MM.1S (cell line): ENCODE measurements around the gene CTNNAL1.

ENCODE experiments used
- DNase-seq: peaks from one replicate; pipeline ENCODE4 v3.0.0-alpha.2; 2015
- H2AFZ ChIP-seq: fragments of 300-600 bp; sonication (generic); 2 replicates; pipeline ENCODE4 v1.6.0; 2016; ENCODE audit warnings: antibody characterized with exemption, low read length
- H3F3A ChIP-seq: fragments of 300-600 bp; sonication (generic); 2 replicates; pipeline ENCODE4 v1.6.1; 2016; ENCODE audit warnings: mild to moderate bottlenecking, antibody characterized with exemption, low read length, moderate library complexity, mixed read lengths; ENCODE audit not compliant: insufficient read depth
- H3K27ac ChIP-seq: fragments of 300-600 bp; sonication (generic); 2 replicates; pipeline ENCODE4 v1.5.1; 2016; ENCODE audit warnings: mild to moderate bottlenecking, low read length
- H3K27me3 ChIP-seq: fragments of 300-600 bp; sonication (generic); replicated peaks from 2 replicates; pipeline ENCODE4 v1.6.0; 2016; ENCODE audit warnings: low read length; ENCODE audit not compliant: insufficient read depth
- H3K36me3 ChIP-seq: fragments of 300-600 bp; sonication (generic); replicated peaks from 2 replicates; pipeline ENCODE4 v1.6.1; 2016; ENCODE audit warnings: mild to moderate bottlenecking, low read length, mixed read lengths; ENCODE audit not compliant: insufficient read depth
- H3K4me1 ChIP-seq: fragments of 300-600 bp; sonication (generic); 2 replicates; pipeline ENCODE4 v1.6.1; 2016; ENCODE audit warnings: low read length, mixed read lengths
- H3K4me2 ChIP-seq: fragments of 300-600 bp; sonication (generic); 2 replicates; pipeline ENCODE4 v1.6.0; 2016; ENCODE audit warnings: low read depth, low read length
- H3K4me3 ChIP-seq: fragments of 300-600 bp; sonication (generic); 2 replicates; pipeline ENCODE4 v1.5.1; 2016; ENCODE audit warnings: low read length, mixed read lengths
- H3K79me2 ChIP-seq: fragments of 300-600 bp; sonication (generic); 2 replicates; pipeline ENCODE4 v1.6.1; 2016; ENCODE audit warnings: mixed run types, low read length, mixed read lengths
- H3K9ac ChIP-seq: fragments of 300-600 bp; sonication (generic); 2 replicates; pipeline ENCODE4 v1.6.1; 2016; ENCODE audit warnings: low read length, mixed read lengths
- H3K9me2 ChIP-seq: fragments of 300-600 bp; sonication (generic); replicated peaks from 2 replicates; pipeline ENCODE4 v1.6.1; 2016; ENCODE audit warnings: mild to moderate bottlenecking, low read length, mixed read lengths; ENCODE audit not compliant: insufficient read depth
- H3K9me3 ChIP-seq: fragments of 300-600 bp; sonication (generic); replicated peaks from 2 replicates; pipeline ENCODE4 v1.6.1; 2016; ENCODE audit warnings: mild to moderate bottlenecking, low read length, mixed read lengths; ENCODE audit not compliant: insufficient read depth
- H4K20me1 ChIP-seq: fragments of 300-600 bp; sonication (generic); 2 replicates; pipeline ENCODE4 v1.6.1; 2016; ENCODE audit warnings: mild to moderate bottlenecking, low read length, moderate library complexity, mixed read lengths; ENCODE audit not compliant: insufficient read depth
- CTCF ChIP-seq: fragments of 300-600 bp; sonication (generic); IDR thresholded peaks from 2 replicates; pipeline ENCODE4 v1.5.1; 2016; ENCODE audit warnings: antibody characterized with exemption, low read length, mixed read lengths
- EZH2 ChIP-seq: fragments of 300-600 bp; sonication (generic); optimal IDR thresholded peaks from 2 replicates; pipeline ENCODE3; 2017; ENCODE audit warnings: low read depth, mild to moderate bottlenecking, antibody characterized with exemption, low read length, mixed read lengths
- EZH2phosphoT487 ChIP-seq: fragments of 300-600 bp; sonication (generic); IDR thresholded peaks from 2 replicates; pipeline ENCODE4 v1.6.1; 2018; ENCODE audit warnings: antibody characterized with exemption, low read length

The CTNNAL1 gene

GRCh38 chr9:109043578-109043977 lies 30.3 kb upstream of the CTNNAL1 start:
- no peak overlapping the region for H3K4me2 ChIP-seq
- no peaks in the 10 kb centered on the region for H3K79me2 ChIP-seq
- no peak overlapping the region for H3K9ac ChIP-seq
- TF ChIP-seq CTCF, result no peak
- H3K27me3 ChIP-seq, result no peaks in the 10 kb centered on the region
- H4K20me1 ChIP-seq, result no peaks in the 10 kb centered on the region
- H3K4me3 ChIP-seq, result no peak overlapping the region
- no peaks in the 10 kb centered on the region for H3K9me2 ChIP-seq
- H3K9me3 ChIP-seq, result no peaks in the 10 kb centered on the region
- no peak for DNase-seq
- no peaks in the 10 kb centered on the region for H3K36me3 ChIP-seq
- no peak overlapping the region for H3K27ac ChIP-seq
- no peak overlapping the region for H2AFZ ChIP-seq
- no peaks in the 10 kb centered on the region for H3F3A ChIP-seq
- no peaks in the 10 kb centered on the region for H3K4me1 ChIP-seq

- no peak overlapping the region for H3K9ac ChIP-seq
- no peaks in the 10 kb centered on the region for H3K9me3 ChIP-seq
- TF ChIP-seq EZH2phosphoT487 (no peak), EZH2 (no peak), CTCF (no peak)
- H3K79me2 ChIP-seq, result no peaks in the 10 kb centered on the region
- H3K27ac ChIP-seq, result no peak overlapping the region
- no peaks in the 10 kb centered on the region for H3F3A ChIP-seq
- H3K4me3 ChIP-seq, result no peak overlapping the region
- H3K4me2 ChIP-seq, result no peak overlapping the region
- no peaks in the 10 kb centered on the region for H3K4me1 ChIP-seq
- DNase-seq, result no peak
- H4K20me1 ChIP-seq, result no peaks in the 10 kb centered on the region
- H2AFZ ChIP-seq, result no peak overlapping the region
- no peaks in the 10 kb centered on the region for H3K27me3 ChIP-seq
- no peaks in the 10 kb centered on the region for H3K9me2 ChIP-seq
- H3K36me3 ChIP-seq, result peaks cover 5% of the 10 kb centered on the region; the same call in 1 of the 2 replicates
Observed at GRCh38 chr9:109040571-109040970, 27.3 kb upstream of the CTNNAL1 start.

GRCh38 chr9:109039539-109039938 lies 26.2 kb upstream of the CTNNAL1 start:
- H3K36me3 ChIP-seq, result peaks cover 5% of the 10 kb centered on the region; the same call in 1 of the 2 replicates
- H3K4me1 ChIP-seq, result no peaks in the 10 kb centered on the region

More at GRCh38 chr9:109039539-109039938, 26.2 kb upstream of the CTNNAL1 start:
- no peaks in the 10 kb centered on the region for H4K20me1 ChIP-seq
- H3K4me3 ChIP-seq, result no peak overlapping the region
- no peaks in the 10 kb centered on the region for H3K79me2 ChIP-seq
- H3F3A ChIP-seq, result no peaks in the 10 kb centered on the region
- no peak overlapping the region for H3K4me2 ChIP-seq
- H3K27ac ChIP-seq, result no peak overlapping the region
- TF ChIP-seq CTCF (no peak), EZH2 (no peak), EZH2phosphoT487 (no peak)
- no peaks in the 10 kb centered on the region for H3K9me2 ChIP-seq
- no peak overlapping the region for H2AFZ ChIP-seq
- no peak overlapping the region for H3K9ac ChIP-seq
- no peak for DNase-seq
- H3K27me3 ChIP-seq, result no peaks in the 10 kb centered on the region
- no peaks in the 10 kb centered on the region for H3K9me3 ChIP-seq
